Measurements from ENCODE around the gene NAV2.

DNA sequence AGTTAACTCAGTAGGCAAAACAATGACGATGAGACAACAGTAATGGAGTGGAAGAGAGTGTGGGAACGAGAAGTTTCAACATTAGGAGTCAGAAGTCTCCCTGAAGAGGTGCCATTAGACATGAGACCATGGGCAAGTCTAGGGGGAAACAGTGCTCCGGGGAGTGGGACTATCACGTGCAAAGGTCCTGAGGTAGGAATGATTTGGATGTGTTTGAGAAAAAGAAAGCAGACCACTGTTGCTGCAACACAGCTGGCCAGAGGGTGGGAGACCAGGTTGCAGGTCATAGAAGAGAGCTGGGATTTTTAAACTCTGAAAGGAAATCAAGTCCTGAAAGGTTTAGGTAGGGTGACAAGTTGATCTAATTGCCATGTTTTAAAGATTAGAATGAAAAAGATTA lies 63.0 kb downstream of the NAV2 start:
- no peak for TF ChIP-seq ESRRG (CRISPR knock-in tag; IDR thresholded peaks at IDR 0.05)
- TF ChIP-seq, protein P1, sequence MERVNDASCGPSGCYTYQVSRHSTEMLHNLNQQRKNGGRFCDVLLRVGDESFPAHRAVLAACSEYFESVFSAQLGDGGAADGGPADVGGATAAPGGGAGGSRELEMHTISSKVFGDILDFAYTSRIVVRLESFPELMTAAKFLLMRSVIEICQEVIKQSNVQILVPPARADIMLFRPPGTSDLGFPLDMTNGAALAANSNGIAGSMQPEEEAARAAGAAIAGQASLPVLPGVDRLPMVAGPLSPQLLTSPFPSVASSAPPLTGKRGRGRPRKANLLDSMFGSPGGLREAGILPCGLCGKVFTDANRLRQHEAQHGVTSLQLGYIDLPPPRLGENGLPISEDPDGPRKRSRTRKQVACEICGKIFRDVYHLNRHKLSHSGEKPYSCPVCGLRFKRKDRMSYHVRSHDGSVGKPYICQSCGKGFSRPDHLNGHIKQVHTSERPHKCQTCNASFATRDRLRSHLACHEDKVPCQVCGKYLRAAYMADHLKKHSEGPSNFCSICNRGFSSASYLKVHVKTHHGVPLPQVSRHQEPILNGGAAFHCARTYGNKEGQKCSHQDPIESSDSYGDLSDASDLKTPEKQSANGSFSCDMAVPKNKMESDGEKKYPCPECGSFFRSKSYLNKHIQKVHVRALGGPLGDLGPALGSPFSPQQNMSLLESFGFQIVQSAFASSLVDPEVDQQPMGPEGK (CRISPR knock-in tag; IDR thresholded peaks at IDR 0.05; ENCODE audit: borderline replicate concordance) = no peak
- no peak for TF ChIP-seq ZNF70 (CRISPR knock-in tag; IDR thresholded peaks at IDR 0.05)
- TF ChIP-seq CREB5 (CRISPR knock-in tag; IDR thresholded peaks at IDR 0.05; ENCODE audit: low read depth) = no peak
- no peak for TF ChIP-seq ZC3H10 (CRISPR knock-in tag; IDR thresholded peaks at IDR 0.05)
- TF ChIP-seq TCF4 (CRISPR knock-in tag; IDR thresholded peaks at IDR 0.05; ENCODE audit: borderline replicate concordance) = no peak
- TF ChIP-seq CSDC2 (CRISPR knock-in tag; IDR thresholded peaks at IDR 0.05) = no peak
- TF ChIP-seq RARB (CRISPR knock-in tag; IDR thresholded peaks at IDR 0.05) = no peak
- no peak for TF ChIP-seq ARNTL (CRISPR knock-in tag; IDR thresholded peaks at IDR 0.05; ENCODE audit: borderline replicate concordance, low read depth)
- no peak for TF ChIP-seq PPARA (CRISPR knock-in tag; IDR thresholded peaks at IDR 0.05; ENCODE audit: borderline replicate concordance)
- TF ChIP-seq BACH2 (CRISPR knock-in tag; IDR thresholded peaks at IDR 0.05; ENCODE audit: borderline replicate concordance) = no peak
- TF ChIP-seq ZFP3 (CRISPR knock-in tag; IDR thresholded peaks at IDR 0.05) = no peak

Data from SK-N-SH treated with all-trans-retinoic acid at 6 μM for 48 hours (cell line).